SU-DHL-6 (cell line): ENCODE results near the gene TFAP2E.

ENCODE experiments used
- CTCF ChIP-seq: fragments of 200-600 bp; sonication (generic); IDR thresholded peaks from one replicate; pipeline ENCODE4 v1.5.1; 2017; ENCODE audit warnings: antibody characterized with exemption, mild to moderate bottlenecking, low read length, moderate library complexity; ENCODE audit not compliant: insufficient read depth, poor library complexity, severe bottlenecking
- EZH2phosphoT487 ChIP-seq: fragments of 200-600 bp; sonication (generic), shearing (Covaris generic); conservative IDR thresholded peaks from 2 replicates; pipeline ENCODE4 v1.6.1; 2018; ENCODE audit warnings: mild to moderate bottlenecking, antibody characterized with exemption, low read length, moderate library complexity, mixed read lengths

GRCh38 chr1:35631396-35631795 lies 58.3 kb downstream of the TFAP2E start:
- TF ChIP-seq CTCF (no peak), EZH2phosphoT487 (no peak)
